Activated naive CD4-positive, alpha-beta T cell treated with anti-CD3 and anti-CD28 coated beads, Interleukin-2, amount 50 U/mL, for 16 hours (primary cell): Measurements from ENCODE around the gene ZNF746.
A peak's percentile ranks its signal among the peaks of the same experiment; 100 is the strongest.
"Not testable (repeated sequence)": the region's sequence is repeated elsewhere in the genome, so short reads cannot be mapped to it uniquely, and the experiment has no call there.

Experiments used
- DNase-seq: peaks from one replicate; pipeline ENCODE4 v3.0.0-alpha.2; 2020

ZNF746 gene

GRCh38 chr7:149457766-149458165, 39.8 kb downstream of the ZNF746 start:
- DNase-seq = no peak

- no peak for DNase-seq
These were observed 40.8 kb downstream of the ZNF746 start for GRCh38 chr7:149456506-149457421.

- DNase-seq = no peak
These were observed 42.2 kb downstream of the ZNF746 start for GRCh38 chr7:149455175-149455950.

- DNase-seq = no peak
These were observed 42.9 kb downstream of the ZNF746 start for GRCh38 chr7:149454750-149455149.

- no peak for DNase-seq
These were observed 43.6 kb downstream of the ZNF746 start for GRCh38 chr7:149454006-149454405.

GRCh38 chr7:149450821-149451220, 46.8 kb downstream of the ZNF746 start:
- no peak for DNase-seq

- DNase-seq = no peak
These were observed 47.7 kb downstream of the ZNF746 start for GRCh38 chr7:149449897-149450296.

GRCh38 chr7:149448961-149449360, 48.6 kb downstream of the ZNF746 start:
- DNase-seq = no peak

- DNase-seq = not testable (repeated sequence)
These were observed 51.6 kb downstream of the ZNF746 start for GRCh38 chr7:149446026-149446425.

GRCh38 chr7:149444287-149444686, 53.3 kb downstream of the ZNF746 start:
- no peak for DNase-seq

- no peak for DNase-seq
These were observed 54.1 kb downstream of the ZNF746 start for GRCh38 chr7:149443523-149443922.

- no peak for DNase-seq
These were observed 54.7 kb downstream of the ZNF746 start for GRCh38 chr7:149442924-149443323.

- DNase-seq = no peak
These were observed 57.4 kb downstream of the ZNF746 start for GRCh38 chr7:149440222-149440621.

GRCh38 chr7:149436358-149436757, 61.3 kb downstream of the ZNF746 start:
- no peak for DNase-seq

GRCh38 chr7:149433124-149433523, 64.5 kb downstream of the ZNF746 start:
- DNase-seq = no peak

GRCh38 chr7:149432121-149432691, 65.4 kb downstream of the ZNF746 start:
- DNase-seq = no peak

GRCh38 chr7:149431486-149432120, 66.0 kb downstream of the ZNF746 start:
- DNase-seq = no peak

GRCh38 chr7:149430192-149430591, 67.4 kb downstream of the ZNF746 start:
- DNase-seq = no peak

GRCh38 chr7:149427893-149428292, 69.7 kb downstream of the ZNF746 start:
- DNase-seq = no peak

- DNase-seq = no peak
These were observed 70.4 kb downstream of the ZNF746 start for GRCh38 chr7:149427096-149427680.

- DNase-seq = no peak
These were observed 74.0 kb downstream of the ZNF746 start for GRCh38 chr7:149423449-149424110.

- DNase-seq = peak; percentile 55
These were observed 74.7 kb downstream of the ZNF746 start for GRCh38 chr7:149422914-149423301.
